GM12873 (cell line): ENCODE results near the gene FHIT.

ENCODE experiments used
- TF ChIP-seq, protein P1 (sequence below): IDR thresholded peaks from 2 replicates; pipeline ENCODE4 v1.5.1; 2012; ENCODE audit warnings: low read depth, mild to moderate bottlenecking, moderate library complexity, low read length, control low read depth; ENCODE audit not compliant: insufficient read depth; ENCODE audit errors: missing control alignments

Gene FHIT

DNA sequence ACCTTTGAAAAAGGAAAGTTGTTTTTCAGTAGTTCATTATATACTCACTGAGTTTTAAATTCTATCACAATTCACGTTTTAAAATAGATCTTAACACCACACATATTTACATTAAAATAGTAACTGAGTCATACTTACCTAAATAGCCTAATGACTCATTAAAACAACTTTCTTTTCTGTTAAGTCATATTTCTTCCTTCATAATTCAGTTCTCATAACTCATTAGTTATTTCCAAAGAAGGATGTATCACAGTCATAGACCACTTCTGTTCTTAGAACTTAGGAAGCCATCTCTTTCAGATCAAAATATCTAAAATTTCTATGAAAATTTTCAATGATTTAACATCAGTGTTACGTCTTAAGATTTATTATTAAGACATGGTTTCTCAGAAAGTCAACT, 885.9 kb downstream of the FHIT start:
- TF ChIP-seq, protein P1, sequence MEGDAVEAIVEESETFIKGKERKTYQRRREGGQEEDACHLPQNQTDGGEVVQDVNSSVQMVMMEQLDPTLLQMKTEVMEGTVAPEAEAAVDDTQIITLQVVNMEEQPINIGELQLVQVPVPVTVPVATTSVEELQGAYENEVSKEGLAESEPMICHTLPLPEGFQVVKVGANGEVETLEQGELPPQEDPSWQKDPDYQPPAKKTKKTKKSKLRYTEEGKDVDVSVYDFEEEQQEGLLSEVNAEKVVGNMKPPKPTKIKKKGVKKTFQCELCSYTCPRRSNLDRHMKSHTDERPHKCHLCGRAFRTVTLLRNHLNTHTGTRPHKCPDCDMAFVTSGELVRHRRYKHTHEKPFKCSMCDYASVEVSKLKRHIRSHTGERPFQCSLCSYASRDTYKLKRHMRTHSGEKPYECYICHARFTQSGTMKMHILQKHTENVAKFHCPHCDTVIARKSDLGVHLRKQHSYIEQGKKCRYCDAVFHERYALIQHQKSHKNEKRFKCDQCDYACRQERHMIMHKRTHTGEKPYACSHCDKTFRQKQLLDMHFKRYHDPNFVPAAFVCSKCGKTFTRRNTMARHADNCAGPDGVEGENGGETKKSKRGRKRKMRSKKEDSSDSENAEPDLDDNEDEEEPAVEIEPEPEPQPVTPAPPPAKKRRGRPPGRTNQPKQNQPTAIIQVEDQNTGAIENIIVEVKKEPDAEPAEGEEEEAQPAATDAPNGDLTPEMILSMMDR = no peak

DNA sequence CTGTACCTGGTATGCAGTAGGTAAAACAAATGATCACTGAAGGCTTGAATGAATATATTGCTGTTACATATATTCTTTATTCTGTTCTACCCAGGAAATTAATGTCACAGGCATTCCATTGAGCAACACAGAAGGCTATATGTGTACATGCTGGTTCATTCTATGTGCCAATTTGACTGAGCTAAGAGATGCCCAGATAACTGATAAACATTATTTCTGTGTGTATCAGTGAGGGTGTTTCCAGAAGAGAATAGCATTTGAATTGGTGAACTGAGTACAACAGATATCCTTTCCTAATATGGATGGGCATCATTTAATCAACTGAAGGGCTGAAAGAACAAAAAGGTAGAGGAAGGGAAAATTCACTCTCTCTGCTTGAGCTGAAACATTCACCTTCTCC, 886.8 kb downstream of the FHIT start:
- TF ChIP-seq, protein P1 = no peak

DNA sequence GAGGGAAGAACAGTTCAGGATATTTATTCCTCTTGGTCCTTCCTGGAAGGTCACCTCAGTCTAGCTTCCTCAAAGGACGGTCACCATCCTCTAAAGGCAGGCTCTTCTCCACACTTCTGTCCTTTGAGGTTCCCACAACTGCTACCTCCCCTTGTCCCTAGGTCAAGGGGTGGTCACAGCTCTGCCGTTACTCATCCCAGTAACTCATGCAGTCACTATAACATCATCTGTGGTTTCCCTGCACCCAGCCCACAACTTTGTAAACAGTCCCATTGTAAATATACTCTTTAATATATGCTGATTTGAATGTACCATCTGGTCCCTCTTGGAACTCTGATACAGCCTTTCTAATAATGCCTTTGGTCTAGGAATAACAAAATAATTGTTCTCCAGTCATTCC, 887.4 kb downstream of the FHIT start:
- TF ChIP-seq, protein P1 = no peak

DNA sequence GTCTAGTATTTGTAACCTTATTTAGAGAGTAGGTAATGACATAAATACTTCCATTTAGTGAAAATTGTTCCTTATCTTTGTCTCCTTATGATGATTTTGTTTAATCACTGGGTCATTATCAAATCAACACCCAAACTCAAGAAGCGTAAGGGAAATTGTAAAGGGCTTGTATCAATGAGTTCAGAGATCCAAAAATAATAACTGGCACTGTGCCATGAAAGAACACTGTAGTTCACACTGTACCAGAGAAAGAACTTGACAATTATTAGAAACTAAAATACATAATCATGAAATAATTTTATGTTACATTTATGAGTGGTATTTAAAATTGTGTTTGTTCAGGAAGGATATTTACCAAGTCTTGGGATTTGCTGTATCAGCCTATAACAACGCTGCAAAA, 895.4 kb downstream of the FHIT start:
- TF ChIP-seq, protein P1 = no peak

DNA sequence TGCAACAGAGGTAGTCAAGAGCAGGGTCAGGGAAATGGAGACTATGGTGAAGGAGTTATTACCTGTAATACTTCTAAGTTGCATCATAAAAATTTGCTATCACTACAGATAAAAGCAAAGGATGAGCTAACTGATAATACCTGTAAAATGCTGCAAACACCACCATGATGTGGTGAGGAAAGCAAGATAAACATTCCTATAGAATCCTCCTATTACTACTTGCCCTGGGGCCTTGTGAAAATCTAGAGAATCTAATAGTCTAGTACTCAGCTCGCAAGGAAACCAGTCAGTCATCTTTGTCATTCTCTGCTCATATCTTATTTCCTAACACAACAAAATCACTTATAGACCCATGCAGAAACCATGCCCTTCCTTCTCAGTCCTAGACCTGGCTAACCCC, 899.8 kb downstream of the FHIT start:
- TF ChIP-seq, protein P1 = no peak

DNA sequence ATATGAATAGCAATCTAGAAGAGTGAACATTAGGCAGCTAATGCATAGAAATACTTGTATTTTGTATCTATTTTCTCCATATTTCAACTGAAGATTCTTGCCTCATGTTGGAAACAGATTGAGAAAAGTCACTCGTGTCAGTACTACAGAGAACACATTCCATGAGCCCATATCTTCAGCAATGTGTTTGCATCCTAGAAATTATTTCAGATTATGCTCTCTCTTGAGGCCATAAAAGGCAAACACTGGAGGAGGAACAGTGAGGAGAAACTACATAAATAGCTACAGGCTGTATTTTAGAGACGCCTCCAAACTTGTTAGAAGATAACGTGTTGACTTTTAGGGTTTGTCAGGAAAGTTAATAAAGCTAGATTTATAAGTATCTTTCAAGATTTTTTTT, 906.9 kb downstream of the FHIT start:
- TF ChIP-seq, protein P1 = no peak

DNA sequence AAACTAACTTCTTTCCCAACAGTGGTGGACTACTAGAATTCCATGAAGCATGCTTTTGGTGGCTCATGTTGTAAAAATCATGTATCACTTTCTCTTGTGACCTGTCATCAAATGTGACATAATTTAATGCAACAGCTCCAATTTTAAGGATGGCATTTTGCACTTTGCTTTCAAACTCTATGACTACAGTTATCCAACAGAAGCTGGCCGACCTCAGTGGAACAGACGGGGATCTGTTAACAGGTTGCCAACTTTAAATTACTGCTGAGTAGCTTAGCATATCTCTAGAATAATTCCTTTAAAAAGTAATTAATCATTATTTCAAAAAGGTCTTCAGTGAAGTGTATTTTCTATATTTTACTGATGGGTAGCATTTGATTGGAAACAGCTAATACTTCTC, 907.4 kb downstream of the FHIT start:
- TF ChIP-seq, protein P1 = no peak
